ENCODE data around the gene IDI2. TPM values are rescaled to one million over a fixed set of nuclear protein-coding genes. Genes with fewer than 3 reads are reported as not detected.

The IDI2 gene
- polyA plus RNA-seq, 3 donors = not detected

DNA sequence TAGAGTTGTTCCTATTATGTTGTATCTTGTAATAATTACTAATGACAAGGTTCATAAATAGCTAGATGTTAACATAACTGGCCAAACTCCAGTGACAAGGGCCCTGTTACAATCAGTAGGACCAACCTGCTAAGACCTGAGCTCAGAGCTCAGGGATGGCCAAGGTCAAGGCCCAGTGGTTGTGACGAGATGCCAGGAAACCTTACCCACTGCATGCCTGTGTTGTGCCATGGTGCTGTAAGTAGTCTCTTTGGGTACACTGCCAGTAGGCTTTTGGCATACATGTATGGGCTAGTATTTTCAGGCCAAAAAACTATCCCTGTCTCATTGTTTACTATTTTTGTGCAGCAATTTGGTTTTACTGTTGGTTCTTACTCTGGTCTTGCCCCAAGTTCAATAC is 7.9 kb upstream of the IDI2 start:
- Histone ChIP-seq H3K9ac (ENCODE audit: insufficient read depth, low read length, poor library complexity, severe bottlenecking) (no peak overlapping the region), H3K4me1 (ENCODE audit: control insufficient read depth in 1 of 2, insufficient read depth in 2 of 2, low read length in 2 of 2) (no peaks in the 10 kb centered on the region), H3K27ac (ENCODE audit: low read depth in 1 of 2, low read length in 2 of 2) (no peak overlapping the region), H3K4me2 (replicated peaks; ENCODE audit: extremely low read depth, low read length, poor library complexity, severe bottlenecking) (no peak overlapping the region), H2AFZ (ENCODE audit: insufficient read depth, low read depth, low read length, poor library complexity, severe bottlenecking) (no peak overlapping the region), H4K20me1 (ENCODE audit: insufficient read depth, low read length) (no peaks in the 10 kb centered on the region), H3K79me2 (ENCODE audit: insufficient read depth, low read length) (no peaks in the 10 kb centered on the region), H3K9me3 (replicated peaks in 1 of 2; ENCODE audit: control insufficient read depth in 1 of 2, insufficient read depth in 1 of 2, low read length in 2 of 2) (no peaks in the 10 kb centered on the region), H3K4me3 (replicated peaks in 1 of 3; ENCODE audit: low read depth in 2 of 3, low read length in 3 of 3) (no peak overlapping the region), H3K27me3 (ENCODE audit: control insufficient read depth in 2 of 2, insufficient read depth in 2 of 2, low read length in 2 of 2) (no peaks in the 10 kb centered on the region), H3K36me3 (replicated peaks in 1 of 2; ENCODE audit: control insufficient read depth in 1 of 2, insufficient read depth in 2 of 2, low read length in 2 of 2) (peaks cover 4 to 24% of the 10 kb centered on the region in 2 donors)
- Mint-ChIP-seq H3K27ac (no peak overlapping the region), H3K9me3 (no peaks in the 10 kb centered on the region), H3K36me3 (peaks cover 19 to 22% of the 10 kb centered on the region in 2 donors), H3K4me3 (no peak overlapping the region), H3K27me3 (ENCODE audit: low read depth in 3 of 3) (peaks cover 0 to 2% (median 0%) of the 10 kb centered on the region in 3 donors), H3K4me1 (no peaks in the 10 kb centered on the region)
- intact Hi-C loops (cut with micrococcal nuclease) = no loop called here
- whole genome bisulfite sequencing (ENCODE audit: insufficient coverage) = no CpG with 5 or more reads among the region's 1 CpG
- TF ChIP-seq, protein P1, sequence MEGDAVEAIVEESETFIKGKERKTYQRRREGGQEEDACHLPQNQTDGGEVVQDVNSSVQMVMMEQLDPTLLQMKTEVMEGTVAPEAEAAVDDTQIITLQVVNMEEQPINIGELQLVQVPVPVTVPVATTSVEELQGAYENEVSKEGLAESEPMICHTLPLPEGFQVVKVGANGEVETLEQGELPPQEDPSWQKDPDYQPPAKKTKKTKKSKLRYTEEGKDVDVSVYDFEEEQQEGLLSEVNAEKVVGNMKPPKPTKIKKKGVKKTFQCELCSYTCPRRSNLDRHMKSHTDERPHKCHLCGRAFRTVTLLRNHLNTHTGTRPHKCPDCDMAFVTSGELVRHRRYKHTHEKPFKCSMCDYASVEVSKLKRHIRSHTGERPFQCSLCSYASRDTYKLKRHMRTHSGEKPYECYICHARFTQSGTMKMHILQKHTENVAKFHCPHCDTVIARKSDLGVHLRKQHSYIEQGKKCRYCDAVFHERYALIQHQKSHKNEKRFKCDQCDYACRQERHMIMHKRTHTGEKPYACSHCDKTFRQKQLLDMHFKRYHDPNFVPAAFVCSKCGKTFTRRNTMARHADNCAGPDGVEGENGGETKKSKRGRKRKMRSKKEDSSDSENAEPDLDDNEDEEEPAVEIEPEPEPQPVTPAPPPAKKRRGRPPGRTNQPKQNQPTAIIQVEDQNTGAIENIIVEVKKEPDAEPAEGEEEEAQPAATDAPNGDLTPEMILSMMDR (IDR thresholded peaks at IDR 0.05) = no peak
- DNase-seq = no peak

DNA sequence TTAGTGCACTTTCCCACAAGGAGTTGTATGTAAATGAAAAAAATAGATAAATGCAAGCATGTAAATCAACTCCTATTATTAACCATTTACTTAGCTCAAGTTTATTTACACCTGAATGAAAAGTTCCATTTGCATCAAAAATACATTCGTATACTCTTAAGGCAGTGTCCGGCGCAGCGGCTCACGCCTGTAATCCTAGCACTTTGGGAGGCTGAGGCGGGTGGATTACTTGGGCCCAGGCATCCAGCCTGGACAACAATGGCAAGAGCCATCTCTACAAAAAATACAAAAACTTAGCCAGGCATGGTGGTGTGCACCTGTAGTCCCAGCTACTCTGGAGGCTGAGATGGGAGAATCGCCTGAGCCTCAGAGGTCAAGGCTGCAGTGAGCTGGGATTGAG is 4.2 kb upstream of the IDI2 start:
- Histone ChIP-seq H3K27me3 (ENCODE audit: control insufficient read depth in 2 of 2, insufficient read depth in 2 of 2, low read length in 2 of 2) (no peaks in the 10 kb centered on the region), H3K27ac (ENCODE audit: low read depth in 1 of 2, low read length in 2 of 2) (no peak overlapping the region), H4K20me1 (ENCODE audit: insufficient read depth, low read length) (no peaks in the 10 kb centered on the region), H2AFZ (ENCODE audit: insufficient read depth, low read depth, low read length, poor library complexity, severe bottlenecking) (no peak overlapping the region), H3K4me2 (replicated peaks; ENCODE audit: extremely low read depth, low read length, poor library complexity, severe bottlenecking) (no peak overlapping the region), H3K4me3 (replicated peaks in 1 of 3; ENCODE audit: low read depth in 2 of 3, low read length in 3 of 3) (no peak overlapping the region), H3K36me3 (replicated peaks in 1 of 2; ENCODE audit: control insufficient read depth in 1 of 2, insufficient read depth in 2 of 2, low read length in 2 of 2) (no peaks in the 10 kb centered on the region), H3K9me3 (replicated peaks in 1 of 2; ENCODE audit: control insufficient read depth in 1 of 2, insufficient read depth in 1 of 2, low read length in 2 of 2) (no peaks in the 10 kb centered on the region), H3K9ac (ENCODE audit: insufficient read depth, low read length, poor library complexity, severe bottlenecking) (no peak overlapping the region), H3K4me1 (ENCODE audit: control insufficient read depth in 1 of 2, insufficient read depth in 2 of 2, low read length in 2 of 2) (no peaks in the 10 kb centered on the region), H3K79me2 (ENCODE audit: insufficient read depth, low read length) (no peaks in the 10 kb centered on the region)
- H3K36me3 Mint-ChIP-seq = no peaks in the 10 kb centered on the region
- H3K27ac Mint-ChIP-seq = no peak overlapping the region
- WGBS (ENCODE audit: insufficient coverage) = 93% methylated on average over 3 of the region's 7 CpGs
- no peaks in the 10 kb centered on the region for H3K4me1 Mint-ChIP-seq
- DNase-seq = no peak
- no peaks in the 10 kb centered on the region for H3K9me3 Mint-ChIP-seq
- no peak overlapping the region for H3K4me3 Mint-ChIP-seq
- TF ChIP-seq, protein P1 (IDR thresholded peaks at IDR 0.05) = no peak
- intact Hi-C loops (cut with micrococcal nuclease) = no loop called here
- no peaks in the 10 kb centered on the region for H3K27me3 Mint-ChIP-seq (ENCODE audit: low read depth in 3 of 3)

Measured in CD14-positive monocyte (primary cell).